Neural cell (in vitro differentiated cells): Measurements from ENCODE around the gene COL23A1. TPM values are rescaled to one million over a fixed set of nuclear protein-coding genes. Genes with fewer than 3 reads are reported as not detected.

Source experiments
- H2AFZ ChIP-seq: fragments of 200-600, 300-800 bp; sonication (generic), shearing (Covaris generic); 2 replicates; pipeline ENCODE4 v1.6.0; 2014; ENCODE audit warnings: low read depth, mild to moderate bottlenecking, antibody characterized with exemption, low read length, moderate library complexity
- H3F3A ChIP-seq: fragments of 200-600 bp; shearing (Covaris generic); 2 replicates; pipeline ENCODE4 v1.6.1; 2016; ENCODE audit warnings: mild to moderate bottlenecking, moderate library complexity, mixed read lengths, antibody characterized with exemption, low read length; ENCODE audit not compliant: insufficient read depth, poor library complexity, severe bottlenecking
- H3K27ac ChIP-seq: fragments of 200-600, 300-800 bp; sonication (generic), shearing (Covaris generic); 2 replicates; pipeline ENCODE4 v1.5.1; 2014; ENCODE audit warnings: mild to moderate bottlenecking, low read length, moderate library complexity
- H3K27me3 ChIP-seq: fragments of 300-800, 200-600 bp; sonication (generic), shearing (Covaris generic); 2 replicates; pipeline ENCODE4 v1.6.0; 2014; ENCODE audit warnings: mild to moderate bottlenecking, low read depth, low read length, moderate library complexity; ENCODE audit not compliant: insufficient read depth
- H3K36me3 ChIP-seq: fragments of 300-800, 200-600 bp; sonication (generic), shearing (Covaris generic); 2 replicates; pipeline ENCODE4 v1.5.1; 2014; ENCODE audit warnings: mild to moderate bottlenecking, antibody characterized with exemption, low read length, moderate library complexity; ENCODE audit not compliant: insufficient read depth
- H3K4me2 ChIP-seq: fragments of 300-800, 200-600 bp; sonication (generic), shearing (Covaris generic); 2 replicates; pipeline ENCODE4 v1.6.0; 2014; ENCODE audit warnings: mild to moderate bottlenecking, low read length
- H3K4me3 ChIP-seq: fragments of 300-800, 200-600 bp; sonication (generic), shearing (Covaris generic); 2 replicates; pipeline ENCODE4 v1.5.1; 2014; ENCODE audit warnings: mild to moderate bottlenecking, low read length, moderate library complexity
- H3K79me2 ChIP-seq: fragments of 200-600 bp; shearing (Covaris generic); replicated peaks from 2 replicates; pipeline ENCODE4 v1.6.0; 2014; ENCODE audit warnings: mild to moderate bottlenecking, low read length, moderate library complexity; ENCODE audit not compliant: insufficient read depth
- H3K9ac ChIP-seq: fragments of 300-800, 200-600 bp; sonication (generic), shearing (Covaris generic); 2 replicates; pipeline ENCODE4 v1.6.1; 2016; ENCODE audit warnings: mild to moderate bottlenecking, low read length, mixed read lengths
- H3K9me2 ChIP-seq: fragments of 200-600 bp; shearing (Covaris generic); 2 replicates; pipeline ENCODE4 v1.6.1; 2016; ENCODE audit warnings: mild to moderate bottlenecking, low read length, mixed read lengths; ENCODE audit not compliant: insufficient read depth
- H3K9me3 ChIP-seq: fragments of 200-600, 300-800 bp; sonication (generic), shearing (Covaris generic); 2 replicates; pipeline ENCODE4 v1.6.1; 2016; ENCODE audit warnings: mild to moderate bottlenecking, mixed run types, low read length, moderate library complexity, mixed read lengths
- H4K20me1 ChIP-seq: fragments of 200-600 bp; shearing (Covaris generic); 2 replicates; pipeline ENCODE4 v1.6.1; 2016; ENCODE audit warnings: mild to moderate bottlenecking, mixed run types; ENCODE audit not compliant: insufficient read depth
- EP300 ChIP-seq: fragments of 450-650 bp; conservative IDR thresholded peaks from 2 replicates; pipeline ENCODE4 v1.6.1; 2014; ENCODE audit warnings: antibody characterized with exemption, mild to moderate bottlenecking, moderate library complexity; ENCODE audit not compliant: poor library complexity, severe bottlenecking
- EZH2 ChIP-seq: fragments of 200-600, 300-800 bp; shearing (Covaris generic), sonication (generic); IDR thresholded peaks from 2 replicates; pipeline ENCODE4 v1.6.1; 2014; ENCODE audit warnings: antibody characterized with exemption, low read length, borderline replicate concordance, mild to moderate bottlenecking; ENCODE audit not compliant: insufficient read depth, poor library complexity, severe bottlenecking
- MXI1 ChIP-seq: fragments of 450-650 bp; conservative IDR thresholded peaks from 2 replicates; pipeline ENCODE4 v1.6.1; 2014; ENCODE audit warnings: antibody characterized with exemption, mild to moderate bottlenecking; ENCODE audit not compliant: poor library complexity, severe bottlenecking
- POLR2AphosphoS5 ChIP-seq: IDR thresholded peaks from 2 replicates; pipeline ENCODE4 v1.6.1; 2012
- RAD21 ChIP-seq: fragments of 450-650 bp; conservative IDR thresholded peaks from 2 replicates; pipeline ENCODE4 v1.6.1; 2014; ENCODE audit warnings: antibody characterized with exemption, mild to moderate bottlenecking, moderate library complexity
- REST ChIP-seq: IDR thresholded peaks from 2 replicates; pipeline ENCODE4 v1.6.1; 2012; ENCODE audit warnings: borderline replicate concordance
- SMC3 ChIP-seq: fragments of 450-650 bp; conservative IDR thresholded peaks from 2 replicates; pipeline ENCODE4 v1.6.1; 2014; ENCODE audit warnings: antibody characterized with exemption, mild to moderate bottlenecking, moderate library complexity; ENCODE audit not compliant: poor library complexity
- TAF1 ChIP-seq: IDR thresholded peaks from 2 replicates; pipeline ENCODE4 v1.6.1; 2012; ENCODE audit warnings: low read depth
- polyA plus RNA-seq: library from polyadenylated mRNA; depleted of rRNA; stranded (reverse); fragments of >200 nt; gene quantifications from 2 replicates; pipeline ENCODE4 v1.2.3, GENCODE V29; 2014
- TF ChIP-seq, protein P1 (sequence below): fragments of 450-650 bp; IDR thresholded peaks from 2 replicates; pipeline ENCODE4 v1.5.1; 2014; ENCODE audit warnings: antibody characterized with exemption, mild to moderate bottlenecking, moderate library complexity; ENCODE audit not compliant: poor library complexity, severe bottlenecking

The COL23A1 gene
- polyA plus RNA-seq, 1 donor from 2014 or later = not detected

- Histone ChIP-seq H3K9ac (no peak overlapping the region), H3K36me3 (no peaks in the 10 kb centered on the region), H3K4me2 (no peak overlapping the region), H3K4me3 (no peak overlapping the region), H2AFZ (no peak overlapping the region), H3K27me3 (no peaks in the 10 kb centered on the region), H3K79me2 (no peaks in the 10 kb centered on the region), H3F3A (no peaks in the 10 kb centered on the region), H3K27ac (no peak overlapping the region), H3K9me3 (no peaks in the 10 kb centered on the region), H4K20me1 (no peaks in the 10 kb centered on the region), H3K9me2 (no peaks in the 10 kb centered on the region)
- TF ChIP-seq, protein P1, sequence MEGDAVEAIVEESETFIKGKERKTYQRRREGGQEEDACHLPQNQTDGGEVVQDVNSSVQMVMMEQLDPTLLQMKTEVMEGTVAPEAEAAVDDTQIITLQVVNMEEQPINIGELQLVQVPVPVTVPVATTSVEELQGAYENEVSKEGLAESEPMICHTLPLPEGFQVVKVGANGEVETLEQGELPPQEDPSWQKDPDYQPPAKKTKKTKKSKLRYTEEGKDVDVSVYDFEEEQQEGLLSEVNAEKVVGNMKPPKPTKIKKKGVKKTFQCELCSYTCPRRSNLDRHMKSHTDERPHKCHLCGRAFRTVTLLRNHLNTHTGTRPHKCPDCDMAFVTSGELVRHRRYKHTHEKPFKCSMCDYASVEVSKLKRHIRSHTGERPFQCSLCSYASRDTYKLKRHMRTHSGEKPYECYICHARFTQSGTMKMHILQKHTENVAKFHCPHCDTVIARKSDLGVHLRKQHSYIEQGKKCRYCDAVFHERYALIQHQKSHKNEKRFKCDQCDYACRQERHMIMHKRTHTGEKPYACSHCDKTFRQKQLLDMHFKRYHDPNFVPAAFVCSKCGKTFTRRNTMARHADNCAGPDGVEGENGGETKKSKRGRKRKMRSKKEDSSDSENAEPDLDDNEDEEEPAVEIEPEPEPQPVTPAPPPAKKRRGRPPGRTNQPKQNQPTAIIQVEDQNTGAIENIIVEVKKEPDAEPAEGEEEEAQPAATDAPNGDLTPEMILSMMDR = no peak
- TF ChIP-seq MXI1 (no peak), POLR2AphosphoS5 (no peak), REST (no peak), RAD21 (no peak), EP300 (no peak), EZH2 (no peak), SMC3 (no peak), TAF1 (no peak)
These were observed 263.8 kb downstream of the COL23A1 start for GRCh38 chr5:178326374-178326715.

- no peaks in the 10 kb centered on the region for H3K9me2 ChIP-seq
- TF ChIP-seq SMC3 (no peak), POLR2AphosphoS5 (no peak), EZH2 (no peak), RAD21 (no peak), MXI1 (no peak), REST (no peak), TAF1 (no peak), EP300 (no peak)
- TF ChIP-seq, protein P1 = no peak
- no peaks in the 10 kb centered on the region for H4K20me1 ChIP-seq
- H3K4me3 ChIP-seq = no peak overlapping the region
- H3K27ac ChIP-seq = no peak overlapping the region
- no peaks in the 10 kb centered on the region for H3K9me3 ChIP-seq
- H3K4me2 ChIP-seq = no peak overlapping the region
- H2AFZ ChIP-seq = no peak overlapping the region
- no peak overlapping the region for H3K9ac ChIP-seq
- H3F3A ChIP-seq = no peaks in the 10 kb centered on the region
- H3K36me3 ChIP-seq = no peaks in the 10 kb centered on the region
- no peaks in the 10 kb centered on the region for H3K79me2 ChIP-seq
- no peaks in the 10 kb centered on the region for H3K27me3 ChIP-seq
These were observed 264.4 kb downstream of the COL23A1 start for GRCh38 chr5:178325679-178326373.
